Lower leg skin (tissue), 3 donors: Measurements from ENCODE around the gene FTO.

Experiments used
- CTCF ChIP-seq, 3 donors: fragments of 450-650 bp; IDR thresholded peaks; one replicate each; pipeline ENCODE4 v1.5.1; 2016; ENCODE audit warnings: antibody characterized with exemption in 3 of 3, mild to moderate bottlenecking in 3 of 3, moderate library complexity in 2 of 3
- POLR2A ChIP-seq, 2 donors: fragments of 450-650 bp; IDR thresholded peaks; one replicate each; pipeline ENCODE4 v1.6.1; 2016 to 2017; ENCODE audit warnings: antibody characterized with exemption in 2 of 2, mild to moderate bottlenecking in 1 of 2, moderate library complexity in 1 of 2

GRCh38 chr16:54031107-54031760 lies 327.3 kb downstream of the FTO start:
- TF ChIP-seq CTCF (IDR thresholded peaks at IDR 0.05): no peak
- TF ChIP-seq POLR2A (IDR thresholded peaks at IDR 0.05): no peak
